HUES6 (cell line): ENCODE data around the gene EIF4EBP2.

Experiments
- H3K27ac ChIP-seq: 2 replicates; pipeline ENCODE4 v1.7.0; 2013; ENCODE audit warnings: low read depth, mild to moderate bottlenecking, low read length, inconsistent platforms
- H3K27me3 ChIP-seq: 2 replicates; pipeline ENCODE4 v1.6.1; 2013; ENCODE audit warnings: low read length; ENCODE audit not compliant: control insufficient read depth, insufficient read depth
- H3K36me3 ChIP-seq: 2 replicates; pipeline ENCODE4 v1.6.1; 2013; ENCODE audit warnings: low read length; ENCODE audit not compliant: control insufficient read depth, insufficient read depth
- H3K4me1 ChIP-seq: 2 replicates; pipeline ENCODE4 v1.6.1; 2013; ENCODE audit warnings: low read length; ENCODE audit not compliant: control insufficient read depth, insufficient read depth
- H3K4me3 ChIP-seq: 2 replicates; pipeline ENCODE4 v1.5.1; 2013; ENCODE audit warnings: low read depth, low read length
- H3K9ac ChIP-seq: one replicate; pipeline ENCODE4 v1.6.1; 2013; ENCODE audit warnings: mild to moderate bottlenecking, low read length
- H3K9me3 ChIP-seq: 2 replicates; pipeline ENCODE4 v1.6.1; 2013; ENCODE audit warnings: low read depth, low read length; ENCODE audit not compliant: control insufficient read depth, insufficient read depth

Gene EIF4EBP2

DNA sequence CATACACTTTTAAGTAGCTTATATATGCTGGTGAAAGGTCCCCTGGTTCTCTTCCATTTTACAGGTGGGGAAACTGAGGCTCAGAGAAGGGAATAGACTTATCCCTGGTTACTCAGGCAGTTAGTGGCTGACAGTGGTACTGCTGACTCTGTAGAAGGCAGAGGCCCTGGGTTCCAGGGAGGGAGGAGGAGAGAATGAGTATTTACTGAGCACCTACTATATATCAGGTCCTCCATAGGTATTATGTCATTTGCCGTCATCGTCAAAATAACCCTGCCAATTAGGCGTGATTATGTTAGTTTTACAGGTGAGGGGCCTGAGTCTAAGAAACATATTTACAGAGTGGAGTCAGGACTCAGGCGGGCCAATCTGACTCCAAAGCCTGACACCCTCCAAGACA lies 61.3 kb downstream of the EIF4EBP2 start:
- Histone ChIP-seq H3K27me3 (0 out of 2 replicates have a peak, but pooled peaks cover 2% of the 10 kb centered on the region), H3K4me1 (peaks cover 14% of the 10 kb centered on the region), H3K36me3 (no peaks in the 10 kb centered on the region), H3K9ac (no peak overlapping the region), H3K4me3 (no peak overlapping the region), H3K27ac (no peak overlapping the region), H3K9me3 (no peaks in the 10 kb centered on the region)

DNA sequence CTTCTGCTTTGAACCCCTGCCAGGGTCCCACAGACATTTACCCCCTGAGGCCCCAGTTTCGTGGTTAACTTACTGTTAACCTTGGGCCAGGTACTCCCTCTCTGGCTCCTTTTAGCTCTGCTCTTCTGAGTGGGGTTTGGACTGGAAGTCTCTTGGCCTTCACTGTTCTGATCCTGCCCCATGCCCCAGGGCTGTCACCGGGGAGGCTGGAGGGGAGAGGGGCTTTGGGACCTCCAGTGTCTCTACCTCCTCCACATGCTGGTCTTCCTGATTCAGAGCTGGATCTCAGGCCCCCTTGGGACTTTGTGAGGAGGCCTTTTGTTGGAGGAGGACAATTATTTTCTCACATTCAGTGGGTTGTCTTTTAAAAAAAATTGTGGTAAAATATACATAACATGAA lies 61.9 kb downstream of the EIF4EBP2 start:
- Histone ChIP-seq H3K9ac (no peak overlapping the region), H3K9me3 (no peaks in the 10 kb centered on the region), H3K27me3 (no peaks in the 10 kb centered on the region), H3K27ac (no peak overlapping the region), H3K4me3 (no peak overlapping the region), H3K4me1 (peaks cover 14% of the 10 kb centered on the region), H3K36me3 (no peaks in the 10 kb centered on the region)

DNA sequence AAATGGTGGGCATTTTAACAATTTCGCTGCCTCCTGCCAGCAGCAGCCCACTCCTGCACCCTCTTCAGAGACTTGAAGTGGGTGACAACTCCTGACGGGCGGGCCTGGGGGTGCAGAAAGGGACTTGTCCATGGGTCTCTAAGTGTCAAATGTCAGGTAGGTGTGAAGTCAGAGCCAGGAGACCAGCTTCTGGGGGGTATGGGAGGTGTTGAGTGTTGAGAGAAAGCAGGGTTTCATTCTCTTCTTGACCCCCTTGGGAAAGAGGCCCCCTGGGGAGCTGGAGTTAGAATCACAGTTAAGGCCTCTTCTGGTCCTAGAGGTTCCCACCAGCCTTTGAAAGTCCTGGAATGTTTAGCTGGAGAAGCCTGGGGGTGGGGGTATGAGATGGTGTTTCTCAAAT lies 63.0 kb downstream of the EIF4EBP2 start:
- Histone ChIP-seq H3K4me3 (no peak overlapping the region), H3K27ac (no peak overlapping the region), H3K36me3 (no peaks in the 10 kb centered on the region), H3K9me3 (no peaks in the 10 kb centered on the region), H3K4me1 (peaks cover 14% of the 10 kb centered on the region), H3K27me3 (no peaks in the 10 kb centered on the region), H3K9ac (no peak overlapping the region)

DNA sequence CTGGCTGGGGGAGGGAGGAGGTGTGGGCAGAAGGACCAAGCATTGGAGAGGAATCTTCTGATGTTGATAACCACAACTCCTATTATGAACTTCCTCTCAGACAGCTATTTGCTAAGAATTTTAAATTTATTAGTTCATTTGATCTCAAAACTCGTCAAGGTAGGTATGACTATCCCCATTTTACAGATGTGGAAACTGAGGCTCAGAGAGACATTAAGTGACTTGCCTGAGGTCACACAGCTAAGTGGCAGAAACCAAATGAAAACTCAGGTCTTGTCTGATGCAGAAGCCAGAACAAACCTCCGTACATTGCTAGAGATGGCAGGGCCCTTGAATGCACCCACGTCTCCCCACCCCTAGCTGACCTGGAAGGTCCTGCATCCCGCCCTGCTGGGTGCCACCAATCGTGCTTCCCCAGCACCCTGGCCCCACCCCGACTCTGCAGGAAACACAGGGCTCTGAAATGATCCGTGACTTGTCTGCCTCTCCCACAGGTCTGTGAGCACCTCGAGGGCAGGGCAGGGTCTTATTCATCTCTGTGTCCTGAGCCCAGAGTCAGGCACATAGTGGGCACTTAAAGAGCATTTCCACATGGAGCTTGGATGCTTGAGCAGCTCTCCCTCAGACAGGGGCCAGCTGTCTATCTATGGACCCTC lies 69.0 kb downstream of the EIF4EBP2 start:
- Histone ChIP-seq H3K4me3 (no peak overlapping the region), H3K27me3 (no peaks in the 10 kb centered on the region), H3K9me3 (no peaks in the 10 kb centered on the region), H3K9ac (no peak overlapping the region), H3K4me1 (peaks cover 16% of the 10 kb centered on the region), H3K27ac (no peak overlapping the region), H3K36me3 (no peaks in the 10 kb centered on the region)

DNA sequence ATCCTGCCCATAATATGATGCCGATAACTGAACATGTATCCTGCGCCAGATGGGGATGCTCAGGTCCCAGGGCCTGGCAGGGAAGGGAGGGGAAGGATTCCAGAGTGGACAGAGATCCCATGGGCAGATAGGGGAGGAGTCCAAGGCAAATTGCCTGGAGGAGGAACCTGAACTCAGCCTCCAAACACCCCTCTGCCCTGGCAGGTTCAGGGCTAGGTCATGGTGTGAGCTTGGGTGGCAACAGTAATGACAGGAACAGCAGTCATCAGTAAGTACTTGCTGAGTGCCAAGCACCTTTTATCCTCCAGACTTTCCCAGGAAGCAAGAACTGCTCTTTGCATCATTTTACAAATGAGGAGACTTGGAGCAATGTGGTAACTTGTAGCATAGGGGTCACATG lies 70.8 kb downstream of the EIF4EBP2 start:
- Histone ChIP-seq H3K36me3 (no peaks in the 10 kb centered on the region), H3K4me1 (peaks cover 16% of the 10 kb centered on the region), H3K4me3 (no peak overlapping the region), H3K27me3 (no peaks in the 10 kb centered on the region), H3K9me3 (no peaks in the 10 kb centered on the region), H3K27ac (no peak overlapping the region), H3K9ac (no peak overlapping the region)

DNA sequence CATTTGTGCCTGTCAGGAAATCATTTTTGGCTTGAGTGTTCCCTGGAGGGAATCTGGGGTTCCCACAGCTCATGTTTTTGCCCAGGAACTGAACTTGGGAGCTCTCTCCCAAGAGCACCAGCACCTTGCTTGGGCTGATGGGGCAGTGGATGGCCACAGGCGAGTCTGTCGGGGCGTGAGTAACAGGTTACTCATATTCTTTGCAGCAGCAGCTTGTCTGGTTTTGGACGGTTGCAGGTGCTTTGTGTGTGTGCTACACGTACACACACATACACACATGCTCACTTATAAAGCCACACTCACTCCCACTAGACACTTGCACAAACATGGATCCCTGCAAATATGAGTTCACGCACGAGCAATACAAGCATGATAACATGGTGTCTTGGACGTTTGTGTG lies 71.7 kb downstream of the EIF4EBP2 start:
- peaks cover 25% of the 10 kb centered on the region for H3K4me1 ChIP-seq
- no peaks in the 10 kb centered on the region for H3K9me3 ChIP-seq
- H3K27ac ChIP-seq = no peak overlapping the region
- no peak overlapping the region for H3K9ac ChIP-seq
- no peak overlapping the region for H3K4me3 ChIP-seq
- H3K27me3 ChIP-seq = no peaks in the 10 kb centered on the region
- no peaks in the 10 kb centered on the region for H3K36me3 ChIP-seq

DNA sequence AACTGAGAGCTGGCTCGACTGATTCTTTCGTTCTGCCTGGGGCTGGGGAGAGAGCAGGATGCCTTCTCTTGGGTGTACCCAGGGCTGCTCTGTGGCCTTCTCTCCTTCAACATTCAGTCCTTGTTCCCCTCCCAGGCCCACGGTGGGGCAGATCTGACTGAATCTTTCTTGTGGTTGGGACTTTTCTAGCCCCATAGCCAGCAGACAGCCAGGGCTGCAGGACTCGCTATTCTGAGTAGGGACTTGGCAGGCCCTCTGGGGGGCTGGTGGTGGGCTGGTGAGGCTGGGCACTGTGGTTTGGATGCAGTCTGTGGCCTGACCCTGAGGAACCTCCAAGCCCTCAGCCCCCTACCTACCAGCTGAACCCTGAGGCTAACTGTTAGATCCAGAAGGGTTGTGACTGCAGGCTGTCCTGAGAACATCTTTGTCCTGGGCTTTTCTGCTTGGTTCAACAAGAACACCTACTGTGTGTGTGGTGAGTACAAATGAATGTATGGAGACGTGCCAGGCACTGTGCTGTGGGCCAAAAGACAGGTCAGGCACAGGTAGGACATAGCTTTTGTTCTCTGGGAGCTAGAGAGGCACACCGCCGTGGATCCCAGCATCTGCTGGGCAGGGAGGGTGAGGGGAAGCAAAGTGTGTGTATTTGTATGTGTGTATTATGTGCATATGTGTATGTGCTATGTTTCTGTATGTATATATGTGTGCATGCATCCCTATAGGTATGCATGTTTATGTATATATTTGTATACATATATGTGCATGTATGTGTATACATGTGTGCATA lies 72.5 kb downstream of the EIF4EBP2 start:
- Histone ChIP-seq H3K27me3 (no peaks in the 10 kb centered on the region), H3K4me1 (peaks cover 30% of the 10 kb centered on the region), H3K9ac (no peak overlapping the region), H3K27ac (no peak overlapping the region), H3K4me3 (no peak overlapping the region), H3K9me3 (no peaks in the 10 kb centered on the region), H3K36me3 (no peaks in the 10 kb centered on the region)

DNA sequence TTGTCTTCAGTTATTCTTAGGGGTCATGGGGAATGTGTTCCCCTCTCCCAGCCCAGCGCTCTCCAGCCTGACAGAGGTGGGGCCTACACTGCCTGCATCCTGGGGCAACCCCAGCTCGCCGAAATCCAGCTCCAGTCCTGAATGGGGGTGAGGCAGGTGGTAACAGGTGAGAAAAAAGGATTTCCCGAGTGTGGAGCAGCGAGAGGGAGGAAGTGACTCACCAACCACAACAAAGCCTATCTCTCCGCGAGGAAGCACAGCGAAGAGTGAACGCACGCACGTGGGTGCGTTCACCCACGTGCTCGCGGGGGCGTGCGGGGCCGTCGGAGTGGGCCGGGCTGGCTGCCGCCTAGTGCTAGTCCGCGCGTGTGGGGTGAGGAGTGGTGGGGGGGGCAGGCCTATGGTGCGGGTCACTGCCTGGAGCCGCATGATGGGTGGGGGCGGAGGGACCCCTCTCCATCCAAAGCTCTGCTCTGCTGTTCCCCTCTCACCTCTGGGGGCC lies 73.8 kb downstream of the EIF4EBP2 start:
- Histone ChIP-seq H3K9ac (peak overlapping the region; percentile 91), H3K9me3 (no peaks in the 10 kb centered on the region), H3K27ac (peak overlapping the region; percentile 72; the same call in 1 of the 2 replicates)

More for the DNA sequence above, 73.8 kb downstream of the EIF4EBP2 start:
- H3K4me1 ChIP-seq = peaks cover 39% of the 10 kb centered on the region
- no peaks in the 10 kb centered on the region for H3K36me3 ChIP-seq
- H3K4me3 ChIP-seq = peak overlapping the region; percentile 76
- H3K27me3 ChIP-seq = no peaks in the 10 kb centered on the region
